Putamen (tissue), 1 donor: Measurements from ENCODE around the gene TNRC6B.
"Not testable (repeated sequence)": the region's sequence is repeated elsewhere in the genome, so short reads cannot be mapped to it uniquely, and the experiment has no call there.

Experiments
- DNase-seq: peaks from one replicate; pipeline ENCODE4 v3.0.0-alpha.2; 2016; ENCODE audit warnings: low spot score

TNRC6B gene

DNA sequence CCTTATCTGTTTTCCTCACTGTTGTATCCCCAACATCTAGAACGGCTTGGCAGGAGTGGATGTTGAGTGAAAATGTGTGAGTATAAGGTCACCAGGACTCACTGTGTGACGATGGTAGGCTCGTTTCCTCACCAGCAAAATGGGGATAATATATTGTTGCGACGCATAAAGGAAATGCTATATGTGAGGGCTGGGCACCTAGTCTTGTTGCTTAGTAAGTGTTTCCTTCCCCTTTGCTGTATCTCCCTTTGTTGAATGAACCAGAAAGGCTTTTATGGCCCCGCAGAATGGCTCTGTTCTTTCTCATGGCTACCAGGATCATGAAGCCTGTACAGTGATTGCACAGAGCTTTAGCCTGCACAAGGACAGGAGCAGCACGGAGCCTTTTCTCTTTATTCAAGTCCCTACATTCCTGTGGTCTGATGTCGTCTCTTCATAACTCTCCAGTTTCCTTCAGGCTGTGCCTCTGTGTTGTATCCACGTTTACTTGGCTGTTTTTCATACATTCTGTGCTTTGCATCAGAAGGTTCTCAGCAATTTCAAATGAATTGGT is 5.4 kb downstream of the TNRC6B start:
- DNase-seq: no peak

DNA sequence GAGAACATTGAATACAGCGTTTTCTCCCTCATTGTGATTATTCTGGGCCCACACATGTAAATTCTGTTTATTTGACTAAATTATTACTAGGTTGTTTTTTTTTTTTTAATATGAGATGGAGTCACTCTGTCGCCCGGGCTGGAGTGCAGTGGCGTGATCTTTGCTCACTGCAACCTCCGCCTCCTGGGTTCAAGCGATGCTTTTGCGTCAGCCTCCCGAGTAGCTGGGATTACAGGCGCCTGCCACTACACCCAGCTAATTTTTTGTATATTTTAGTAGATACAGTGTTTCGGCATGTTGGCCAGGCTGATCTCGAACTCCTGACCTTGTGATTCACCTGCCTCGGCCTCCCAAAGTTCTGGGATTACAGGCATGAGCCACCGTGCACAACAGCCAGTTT is 5.9 kb downstream of the TNRC6B start:
- DNase-seq: not testable (repeated sequence)

DNA sequence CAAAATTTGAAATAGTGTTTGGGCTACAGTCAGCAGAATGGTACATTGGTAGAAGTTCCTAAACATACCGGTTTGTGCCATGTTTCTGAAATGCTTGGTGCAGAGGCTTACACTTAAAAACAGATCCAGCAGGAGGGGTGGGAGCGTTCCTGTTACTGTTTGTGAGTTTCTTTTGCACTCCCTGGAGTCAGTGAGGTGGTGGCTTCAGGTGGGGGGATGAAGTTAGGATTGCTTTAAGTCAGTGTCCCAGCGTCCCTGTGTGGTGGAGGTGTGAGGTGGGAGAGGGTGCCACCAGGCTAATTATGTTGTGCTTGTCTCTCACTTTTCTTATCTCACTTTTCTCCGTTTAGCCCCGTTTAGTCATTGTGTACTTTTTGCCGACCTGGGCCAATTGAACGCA is 9.7 kb downstream of the TNRC6B start:
- no peak for DNase-seq

DNA sequence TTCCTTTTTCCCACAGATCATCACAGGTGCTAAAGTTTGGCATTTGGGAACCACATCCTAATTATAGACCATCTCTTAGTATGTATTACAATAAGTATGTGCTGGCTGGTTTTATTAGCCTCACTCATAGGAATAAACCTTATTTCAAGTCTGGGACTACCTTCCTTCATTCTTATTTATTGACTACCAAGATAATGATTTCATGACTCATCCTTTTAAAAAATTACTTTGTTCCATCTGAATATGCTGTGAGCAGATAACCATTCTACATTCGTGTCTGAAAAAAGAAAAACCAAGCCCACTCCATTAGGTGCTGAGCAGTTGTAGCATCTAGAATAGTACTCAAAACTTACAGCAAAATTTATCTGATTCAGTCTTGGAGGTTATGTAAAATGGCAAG is 12.3 kb downstream of the TNRC6B start:
- DNase-seq: no peak

DNA sequence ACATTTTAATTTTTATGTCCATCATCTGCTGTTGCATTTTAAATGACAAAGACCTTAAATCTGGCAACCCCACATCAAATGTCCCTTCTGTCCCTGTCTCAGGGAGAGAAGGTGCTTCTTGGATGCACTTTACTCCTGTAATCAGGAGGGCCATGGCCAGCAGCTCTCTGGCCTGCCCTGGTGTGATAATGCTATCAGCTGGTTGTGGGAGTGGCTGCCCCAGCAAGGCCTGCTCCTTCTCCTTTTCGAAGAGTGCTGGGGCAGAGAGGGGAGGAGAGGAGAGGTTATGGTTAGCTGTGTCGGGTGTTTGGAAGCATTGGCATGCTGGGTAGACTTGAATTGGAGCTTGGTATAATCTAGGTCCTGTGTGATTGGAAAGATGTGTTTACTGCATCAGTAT is 12.8 kb downstream of the TNRC6B start:
- DNase-seq: no peak

DNA sequence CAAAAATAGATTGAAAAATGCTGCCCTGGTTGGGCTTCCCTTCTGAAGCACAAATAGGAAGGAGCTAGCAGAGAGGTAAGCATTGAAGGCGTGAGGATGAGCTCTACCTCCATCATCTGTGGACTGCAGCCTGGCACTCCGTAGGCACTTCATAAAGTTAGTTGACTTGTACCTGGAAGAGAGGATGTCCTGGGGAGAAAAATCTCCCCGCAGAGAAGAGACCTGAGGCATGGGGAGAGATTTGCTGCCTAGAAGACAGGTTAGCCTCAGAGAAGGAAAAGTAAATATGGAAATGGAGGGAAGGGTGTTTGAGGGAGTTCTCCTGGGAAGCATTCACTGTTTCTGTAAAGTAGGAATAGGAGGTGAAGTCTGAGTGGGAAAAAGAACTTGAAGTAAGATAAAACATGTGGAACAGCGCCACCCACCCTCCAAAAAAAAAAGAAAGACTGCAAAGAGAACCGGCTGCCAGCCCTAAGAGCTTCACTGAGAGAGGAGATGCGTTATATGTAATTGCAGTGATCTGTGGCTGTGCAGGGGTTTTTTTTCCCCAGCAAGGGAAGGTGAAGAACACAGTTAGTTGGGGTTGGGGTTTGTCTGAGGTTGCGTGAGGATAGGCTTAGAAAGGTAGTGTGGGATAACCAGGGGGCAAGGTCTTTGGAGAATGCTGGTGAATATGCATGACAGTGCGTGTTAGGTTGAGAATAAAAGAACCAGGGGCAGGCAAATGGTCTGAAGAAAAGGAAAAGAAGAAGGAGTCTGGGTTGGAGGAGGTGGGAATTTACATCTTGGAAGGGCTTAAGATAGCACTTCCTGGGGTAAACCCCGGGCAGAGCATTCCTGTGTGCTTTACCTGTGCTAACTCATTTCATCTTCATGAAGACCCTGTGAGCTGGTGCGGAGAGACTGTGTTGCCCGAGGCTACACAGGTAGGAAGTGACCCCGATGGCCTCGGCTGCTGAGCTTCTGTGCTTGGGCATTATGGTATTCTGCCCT is 16.0 kb downstream of the TNRC6B start:
- no peak for DNase-seq

DNA sequence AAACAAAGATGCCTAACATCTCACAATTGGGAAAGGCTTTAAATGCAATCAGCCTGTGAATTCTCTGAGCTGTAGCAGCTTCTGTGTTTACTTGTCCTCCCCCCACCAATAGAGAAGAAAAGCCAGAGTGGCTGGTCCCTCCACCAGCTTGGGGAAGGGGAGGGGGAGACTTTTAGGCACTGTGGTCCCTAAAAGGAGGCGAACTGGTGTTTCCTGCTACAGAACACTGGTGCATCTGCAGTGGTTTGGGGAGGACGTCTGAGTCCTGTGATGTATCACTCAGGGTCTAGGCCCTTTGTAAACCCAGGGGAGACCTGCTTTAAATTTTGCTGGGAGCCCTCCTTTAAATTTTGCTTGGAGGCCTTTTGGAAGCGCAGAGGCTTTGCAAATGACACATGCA is 16.9 kb downstream of the TNRC6B start:
- DNase-seq: no peak

DNA sequence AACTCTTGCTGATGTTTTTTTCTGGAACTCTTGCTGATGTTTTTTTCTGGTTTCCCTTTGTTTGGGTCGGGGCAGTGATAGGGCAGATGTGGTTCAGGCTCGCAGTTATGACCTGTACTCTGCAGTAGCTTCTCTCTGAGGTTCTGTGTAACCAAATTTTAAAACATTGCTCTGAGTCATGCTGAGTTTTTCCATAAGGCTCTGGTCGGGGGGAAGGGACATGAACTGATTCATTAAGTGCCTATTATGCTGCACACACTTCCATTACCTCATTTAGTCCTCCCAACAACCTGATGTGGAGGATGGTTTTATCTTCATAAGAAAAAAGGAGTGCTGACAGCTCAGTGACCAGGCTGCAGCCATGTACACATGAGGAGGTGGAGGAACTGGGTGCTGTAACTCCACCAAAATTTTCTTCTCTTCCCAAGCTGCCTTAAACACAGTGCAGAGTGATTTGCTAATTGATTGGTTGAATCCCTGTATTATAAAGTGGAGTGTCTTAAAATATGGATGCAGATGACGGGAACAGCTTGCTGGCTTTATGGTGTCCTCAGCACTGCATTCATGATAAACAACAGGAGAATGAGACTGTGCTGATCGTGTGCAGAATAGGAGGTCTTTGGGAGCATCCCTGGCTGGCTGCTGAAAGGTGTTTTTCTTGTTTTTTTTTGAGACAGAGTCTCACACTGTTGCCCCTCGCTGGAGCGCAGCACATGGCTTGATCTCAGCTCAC is 19.1 kb downstream of the TNRC6B start:
- DNase-seq: no peak

DNA sequence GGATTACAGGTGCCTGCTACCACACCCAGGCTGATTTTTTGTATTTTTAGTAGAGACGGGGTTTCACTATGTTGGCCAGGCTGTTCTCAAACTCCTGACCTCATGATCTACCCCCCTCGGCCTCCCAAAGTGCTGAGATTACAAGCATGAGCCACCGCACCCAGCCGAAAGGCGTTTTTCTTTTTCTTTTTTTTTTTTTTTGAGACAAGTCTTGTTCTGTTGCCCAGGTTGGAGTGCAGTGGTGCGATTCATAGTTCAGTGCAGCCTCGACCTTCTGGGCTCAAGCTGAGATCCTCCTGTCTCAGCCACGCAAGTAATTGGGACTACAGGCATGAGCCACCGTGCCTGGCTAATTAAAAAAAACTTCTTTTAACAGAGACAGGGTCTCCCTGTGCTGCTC is 19.7 kb downstream of the TNRC6B start:
- DNase-seq: not testable (repeated sequence)

DNA sequence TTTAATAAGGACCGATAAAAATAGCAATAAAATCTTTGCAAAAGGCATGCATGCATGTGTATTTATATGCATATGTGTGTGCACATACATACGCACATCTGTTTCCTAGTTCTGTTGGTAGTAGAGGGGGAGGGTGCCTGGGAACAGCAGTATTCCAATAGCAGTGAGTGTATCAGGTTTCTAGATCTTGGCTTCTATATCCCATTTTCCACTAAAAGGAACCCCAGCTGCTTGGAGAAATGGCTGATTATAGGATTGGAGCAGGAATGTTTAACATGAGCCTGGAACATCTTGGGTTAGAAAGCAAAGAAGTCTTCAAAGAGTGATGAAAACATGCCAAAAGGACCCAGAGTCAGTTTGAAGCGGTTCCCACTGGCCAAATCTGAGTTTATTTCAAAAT is 21.0 kb downstream of the TNRC6B start:
- DNase-seq: no peak

DNA sequence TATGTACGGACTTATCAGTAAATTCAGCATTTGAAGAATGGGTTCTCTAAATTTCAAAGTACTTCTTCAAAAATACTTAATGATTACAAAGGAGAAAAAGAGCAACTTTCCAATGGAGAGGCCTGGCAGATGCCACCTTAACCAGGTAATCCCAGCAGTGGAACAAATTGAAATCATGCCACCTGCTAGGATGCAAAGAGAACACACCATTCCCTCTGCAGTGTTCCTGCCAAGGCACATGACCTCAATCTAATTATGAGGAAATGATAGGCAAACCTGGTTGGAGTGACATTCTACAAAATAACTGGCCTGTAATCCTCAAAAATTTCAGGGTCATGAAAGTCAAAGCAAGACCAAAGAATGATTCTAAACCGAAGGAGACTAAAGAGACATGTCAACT is 21.5 kb downstream of the TNRC6B start:
- DNase-seq: no peak

DNA sequence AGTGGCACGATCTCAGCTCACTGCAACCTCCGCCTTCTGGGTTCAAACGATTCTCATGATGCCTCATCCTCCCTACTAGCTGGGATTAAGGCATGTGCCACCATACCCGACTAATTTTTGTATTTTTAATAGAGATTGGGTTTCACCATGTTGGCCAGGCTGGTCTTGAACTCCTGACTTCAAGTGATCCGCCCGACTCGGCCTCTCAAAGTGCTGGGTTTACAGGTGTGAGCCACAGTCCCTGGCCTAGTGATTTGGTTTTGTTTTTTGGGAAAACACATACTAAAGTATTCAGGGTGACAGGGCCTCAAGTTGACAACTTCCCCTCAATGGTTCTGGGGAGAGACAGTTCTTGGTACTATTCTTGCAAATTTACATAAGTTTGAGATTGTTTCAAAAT is 22.1 kb downstream of the TNRC6B start:
- no peak for DNase-seq

DNA sequence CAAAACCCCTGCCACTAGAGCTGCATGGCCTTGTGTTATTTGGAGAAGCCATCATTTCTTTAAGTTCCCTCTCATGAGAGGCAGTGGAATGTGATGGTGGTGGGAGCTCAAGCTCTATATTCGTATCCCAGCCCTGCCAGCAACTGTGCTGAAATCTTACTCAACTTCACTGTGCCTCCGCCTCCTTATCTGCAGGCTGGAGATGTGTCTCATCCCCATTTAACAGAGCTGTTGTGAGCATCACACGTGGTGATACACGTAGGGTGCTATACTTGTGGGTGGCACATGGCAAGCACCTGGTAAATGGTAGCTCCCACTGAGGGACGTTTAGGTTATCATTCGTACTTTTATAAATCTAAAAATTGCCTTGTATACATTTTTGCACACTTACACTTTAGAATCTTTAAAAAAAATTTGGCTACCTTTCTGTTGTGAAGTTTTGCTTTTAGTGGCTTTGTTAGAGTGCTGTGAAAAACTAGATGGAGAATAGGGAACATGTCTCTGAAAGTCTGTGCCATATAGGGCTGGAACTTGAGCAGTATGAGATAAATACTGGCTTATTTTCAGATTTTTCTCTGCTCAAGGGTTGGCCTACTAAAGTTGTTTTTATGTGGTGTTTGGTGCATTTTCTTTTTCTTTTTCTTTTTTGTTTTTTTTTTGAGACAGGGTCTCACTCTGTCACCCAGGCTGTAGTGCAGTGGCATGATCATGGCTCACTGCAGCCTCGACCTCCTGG is 23.2 kb downstream of the TNRC6B start:
- peak; percentile 75 for DNase-seq

DNA sequence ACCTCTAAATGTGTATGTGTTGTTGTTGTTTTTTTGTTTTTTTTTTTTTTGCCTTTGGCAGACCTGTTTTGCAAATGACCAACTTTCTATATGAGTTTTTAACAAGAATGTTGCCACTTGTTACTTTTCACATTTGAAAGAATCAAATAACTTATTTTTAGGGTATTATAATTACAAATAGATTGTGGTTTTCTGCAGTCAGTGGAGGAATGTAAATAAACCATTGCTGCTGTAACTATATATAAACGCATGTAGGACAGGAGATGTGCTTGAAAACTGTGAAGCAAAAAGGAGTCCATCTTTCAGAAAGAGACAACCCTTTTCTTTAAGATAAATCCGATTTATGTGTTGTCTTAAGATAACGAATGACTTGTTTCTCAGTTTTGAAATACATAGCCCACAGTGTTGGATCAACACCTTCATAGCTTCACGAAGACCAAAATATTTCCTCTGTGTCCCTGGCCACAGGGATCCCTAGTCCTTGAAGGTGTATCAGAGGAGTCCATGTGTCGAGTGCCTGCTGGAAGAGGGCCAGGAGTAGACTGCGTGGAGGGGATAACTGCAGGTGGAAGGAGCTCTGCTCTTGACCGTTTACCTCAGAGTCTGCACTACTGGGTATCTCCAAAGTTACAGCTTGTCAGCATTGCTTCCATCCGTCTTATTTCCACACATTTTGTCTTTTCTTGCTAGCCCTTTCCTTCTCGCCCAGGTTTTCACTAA is 24.7 kb downstream of the TNRC6B start:
- DNase-seq: no peak

DNA sequence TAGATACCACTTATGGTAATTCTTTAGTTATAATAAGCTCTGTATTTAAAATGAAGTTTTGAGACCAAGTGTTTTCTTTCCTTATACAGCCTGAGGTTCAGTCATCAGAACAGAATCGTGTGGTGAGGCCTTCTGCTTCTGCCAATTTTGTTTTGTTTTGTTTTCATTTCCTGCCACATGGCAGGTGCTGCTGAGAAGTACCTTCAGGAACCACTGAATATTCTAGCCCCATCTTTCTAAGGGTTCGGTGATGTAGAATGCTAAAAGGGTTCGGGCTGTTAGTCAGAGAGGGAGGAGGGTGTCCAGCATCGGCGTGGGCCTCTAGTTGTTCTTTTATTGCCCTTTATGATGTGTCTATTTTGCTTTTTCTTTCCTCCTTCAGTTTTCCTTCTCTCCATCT is 25.8 kb downstream of the TNRC6B start:
- no peak for DNase-seq

DNA sequence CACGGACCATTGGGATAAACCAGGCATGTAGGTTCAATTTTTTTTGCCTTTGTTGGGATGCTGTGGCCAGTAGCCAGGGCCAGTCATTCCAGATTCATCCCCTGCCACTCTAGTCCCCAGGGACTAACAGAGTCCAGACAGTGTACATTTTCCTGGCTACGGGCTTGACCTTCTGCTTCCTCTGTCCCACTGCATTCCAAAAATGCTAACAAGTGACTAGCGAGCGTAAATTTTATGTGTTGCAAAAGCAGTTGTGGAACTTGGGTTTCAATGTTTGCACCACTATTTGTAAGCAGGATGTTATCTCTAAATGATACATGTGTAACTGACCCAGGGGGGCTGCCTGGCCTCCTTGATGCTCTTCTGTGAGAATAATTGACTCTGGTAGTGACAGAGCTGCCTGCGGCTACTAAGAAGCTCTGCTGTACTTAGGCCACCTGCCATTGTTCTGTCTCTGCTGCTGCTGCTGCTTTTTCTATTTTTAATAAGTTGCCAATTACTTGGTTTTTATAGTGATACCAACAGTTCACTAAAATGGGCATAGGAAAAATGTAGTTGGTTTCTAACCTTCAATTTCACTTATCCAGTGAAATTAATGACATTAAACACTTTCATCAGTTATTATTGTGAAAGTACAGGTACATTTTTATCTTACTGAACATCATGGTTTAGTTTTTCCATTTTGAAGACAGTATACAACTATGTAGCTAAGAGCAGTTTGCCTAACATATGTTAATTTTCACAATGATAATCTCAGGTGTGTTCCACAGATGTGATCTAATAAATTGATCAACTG is 26.8 kb downstream of the TNRC6B start:
- no peak for DNase-seq

DNA sequence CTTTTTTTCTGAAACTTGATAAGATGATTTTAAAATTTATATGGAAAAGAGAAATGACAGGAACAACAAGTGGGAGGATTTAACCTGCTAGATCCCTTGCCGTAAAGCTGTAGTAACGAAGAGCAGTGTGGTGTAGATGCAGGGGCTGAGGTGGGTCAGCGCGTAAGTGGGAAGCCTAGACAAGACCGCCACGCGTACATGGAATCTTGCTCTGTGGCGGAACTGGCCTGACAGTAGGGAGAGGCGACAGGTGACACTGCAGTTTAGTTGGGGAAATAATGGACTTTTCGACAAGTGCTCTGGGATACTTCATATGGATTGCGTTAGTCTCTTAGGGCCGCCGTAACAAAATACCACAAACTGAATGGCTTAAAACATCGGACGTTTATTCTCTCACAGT is 28.8 kb downstream of the TNRC6B start:
- no peak for DNase-seq

DNA sequence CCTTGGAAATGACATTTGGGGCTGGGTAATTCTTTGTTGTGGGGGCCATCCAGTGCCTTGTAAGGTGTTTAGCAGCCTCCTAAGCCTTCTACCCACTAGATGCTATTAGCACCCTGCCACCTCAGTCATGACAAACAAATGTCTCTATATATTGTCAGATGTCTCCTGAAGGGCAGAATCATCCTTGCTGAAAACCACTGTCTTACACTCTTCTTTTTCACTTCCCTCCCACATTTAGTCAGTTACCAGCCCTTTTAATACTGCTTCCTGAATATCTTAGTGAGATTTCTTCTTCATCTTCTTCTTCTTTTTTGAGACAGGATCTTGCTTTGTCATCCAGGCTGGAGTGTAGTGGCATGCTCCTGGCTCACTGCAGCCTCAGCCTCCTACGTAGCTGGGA is 33.1 kb downstream of the TNRC6B start:
- no peak for DNase-seq

DNA sequence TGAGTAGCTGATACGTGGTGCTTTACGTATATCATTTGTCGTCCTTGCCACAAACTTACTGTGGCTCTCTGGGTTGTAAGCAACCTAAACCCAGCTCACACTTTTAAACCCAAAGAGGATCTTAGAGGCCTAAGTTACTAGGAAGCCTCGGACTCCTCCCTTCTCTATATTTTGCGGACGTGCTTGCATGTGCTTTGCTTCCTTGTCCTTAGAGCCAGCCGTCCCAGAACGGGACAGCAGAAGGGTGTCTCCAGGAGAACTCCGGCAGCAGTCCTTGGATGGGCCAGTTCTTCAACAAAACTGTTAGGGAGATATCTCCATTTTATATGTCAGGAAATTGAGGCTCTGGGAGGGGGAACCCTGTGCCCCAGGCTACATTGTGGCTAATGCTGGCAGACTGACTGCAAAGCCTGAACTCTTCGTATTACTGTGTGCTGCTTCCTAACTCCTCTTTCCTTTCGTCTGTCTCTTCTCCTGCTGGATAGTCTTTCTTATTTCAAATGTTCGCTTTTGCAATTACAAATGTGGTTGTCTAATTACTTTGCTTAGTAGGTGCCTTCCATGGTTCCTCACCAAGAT is 33.8 kb downstream of the TNRC6B start:
- no peak for DNase-seq

DNA sequence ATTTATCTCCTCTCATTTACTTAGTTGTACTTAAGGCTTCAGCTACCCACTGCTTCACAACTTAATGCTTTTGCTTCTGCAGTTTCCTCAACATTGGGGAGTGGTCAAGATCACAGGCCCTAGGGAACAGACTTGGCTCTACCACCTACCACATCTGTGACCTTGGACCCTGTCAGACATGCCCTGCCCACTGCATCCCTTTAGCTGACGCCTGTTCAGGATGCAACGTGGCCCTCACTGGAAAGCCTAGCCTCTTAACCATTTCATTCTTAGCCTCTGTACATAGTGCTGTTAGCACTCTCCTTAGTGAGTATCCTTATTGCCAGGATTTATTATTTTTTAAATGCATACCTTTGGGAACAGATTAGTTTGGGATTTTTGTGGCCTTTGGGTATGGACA is 34.4 kb downstream of the TNRC6B start:
- DNase-seq: no peak
